Measurements from ENCODE around the gene MAPK10.
A peak's percentile ranks its signal among the peaks of the same experiment; 100 is the strongest.
"Not testable (repeated sequence)": the region's sequence is repeated elsewhere in the genome, so short reads cannot be mapped to it uniquely, and the experiment has no call there.

Gene MAPK10

GRCh38 chr4:86021671-86022070 lies 338.2 kb downstream of the MAPK10 start:
- not testable (repeated sequence) for DNase-seq

DNA sequence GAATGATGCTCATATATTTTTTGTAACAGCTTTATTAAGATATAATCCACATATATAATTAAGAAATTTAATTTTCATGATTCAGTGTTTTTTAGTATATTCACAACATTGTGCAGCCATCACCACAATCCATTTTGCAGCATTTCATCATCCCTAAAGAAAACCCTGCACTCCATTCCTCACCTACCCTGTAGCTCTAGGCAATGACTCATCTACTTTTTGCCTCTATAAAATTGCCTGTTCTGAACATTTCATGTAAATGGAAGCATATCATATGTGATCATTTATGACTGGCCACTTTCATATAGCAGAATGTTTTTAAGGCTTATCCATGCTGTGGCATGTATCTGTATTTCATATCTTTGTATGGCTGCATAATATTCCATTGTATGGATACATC lies 339.9 kb downstream of the MAPK10 start:
- no peak for DNase-seq

DNA sequence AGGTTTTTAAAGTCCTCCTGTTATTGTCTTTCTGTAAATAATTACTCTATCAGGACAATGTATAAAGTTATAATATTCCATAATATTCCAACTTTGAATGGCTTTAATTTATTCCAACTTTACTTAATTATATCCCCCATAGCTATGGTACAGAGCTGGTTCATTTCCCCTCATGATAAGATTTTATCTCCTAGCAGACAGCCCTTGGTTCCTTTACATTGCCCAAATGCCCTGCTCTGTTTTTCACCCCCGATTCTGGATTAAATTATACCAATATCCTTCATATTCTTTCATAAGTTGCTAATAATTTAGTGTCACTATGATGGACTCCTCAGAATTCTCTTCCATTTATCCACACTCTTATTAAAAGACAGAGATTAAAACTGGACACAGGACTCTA lies 340.5 kb downstream of the MAPK10 start:
- no peak for DNase-seq

GRCh38 chr4:86015412-86016350 lies 344.2 kb downstream of the MAPK10 start:
- no peak for DNase-seq

- no peak for DNase-seq
Measured at GRCh38 chr4:86014599-86014998, 345.3 kb downstream of the MAPK10 start.

GRCh38 chr4:86013621-86014020 lies 346.2 kb downstream of the MAPK10 start:
- DNase-seq, result no peak

- DNase-seq, result no peak
Measured at GRCh38 chr4:86011117-86011516, 348.7 kb downstream of the MAPK10 start.

- DNase-seq, result no peak
Measured at GRCh38 chr4:86007042-86007441, 352.8 kb downstream of the MAPK10 start.

DNA sequence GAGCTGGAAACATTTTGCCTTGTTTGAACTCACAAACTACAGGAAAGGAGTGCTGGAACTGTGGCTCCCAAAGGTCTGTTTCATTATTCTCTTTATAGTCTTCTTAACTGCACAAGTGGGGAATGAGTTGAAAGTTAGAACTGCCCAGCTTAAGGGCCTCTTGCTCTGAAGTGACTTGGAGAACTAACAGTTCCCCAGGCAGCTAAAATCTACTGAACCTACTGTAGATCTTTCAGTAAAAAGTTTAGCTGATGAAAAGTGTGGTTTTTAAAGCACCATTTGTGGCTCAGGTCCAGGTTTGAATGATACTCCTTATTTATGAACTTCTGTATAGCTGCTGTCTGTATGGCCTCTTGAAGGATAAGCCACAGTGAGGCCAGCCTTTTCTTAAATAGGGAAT lies 353.8 kb downstream of the MAPK10 start:
- no peak for DNase-seq

GRCh38 chr4:86004030-86004429 lies 355.8 kb downstream of the MAPK10 start:
- DNase-seq, result no peak

DNA sequence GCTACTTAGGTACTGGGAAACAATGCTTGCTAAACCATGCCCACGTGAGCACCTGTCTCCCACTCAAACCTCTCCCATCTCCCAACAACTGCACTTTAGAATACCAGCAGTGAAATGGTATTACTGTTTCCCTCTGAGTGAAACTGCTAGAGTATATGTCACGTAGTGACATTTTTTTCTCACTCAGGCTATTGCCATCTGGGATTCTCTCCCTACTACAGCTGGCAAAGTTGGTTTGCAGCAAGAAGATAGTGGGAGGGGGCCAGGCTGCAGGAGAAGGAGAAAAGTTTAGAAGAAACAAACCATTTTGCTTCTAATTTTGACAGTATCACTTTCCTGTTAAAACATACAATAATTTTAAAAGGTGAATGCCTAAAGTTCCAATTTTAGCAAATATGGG lies 358.3 kb downstream of the MAPK10 start:
- DNase-seq, result no peak

DNA sequence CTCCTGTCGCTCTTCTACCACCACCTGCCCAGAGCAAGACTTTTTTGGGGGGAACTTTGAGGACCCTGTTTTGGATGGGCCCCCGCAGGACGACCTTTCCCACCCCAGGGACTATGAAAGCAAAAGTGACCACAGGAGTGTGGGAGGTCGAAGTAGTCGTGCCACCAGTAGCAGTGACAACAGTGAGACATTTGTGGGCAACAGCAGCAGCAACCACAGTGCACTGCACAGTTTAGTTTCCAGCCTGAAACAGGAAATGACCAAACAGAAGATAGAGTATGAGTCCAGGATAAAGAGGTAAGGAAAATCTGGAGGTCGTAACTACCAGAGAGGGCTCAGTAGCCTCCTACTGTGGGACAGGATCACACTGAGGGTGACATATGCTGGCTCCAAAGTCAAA lies 364.5 kb downstream of the MAPK10 start:
- no peak for DNase-seq

GRCh38 chr4:85994576-85994975 lies 365.3 kb downstream of the MAPK10 start:
- DNase-seq, result no peak

GRCh38 chr4:85993641-85994040 lies 366.2 kb downstream of the MAPK10 start:
- no peak for DNase-seq

DNA sequence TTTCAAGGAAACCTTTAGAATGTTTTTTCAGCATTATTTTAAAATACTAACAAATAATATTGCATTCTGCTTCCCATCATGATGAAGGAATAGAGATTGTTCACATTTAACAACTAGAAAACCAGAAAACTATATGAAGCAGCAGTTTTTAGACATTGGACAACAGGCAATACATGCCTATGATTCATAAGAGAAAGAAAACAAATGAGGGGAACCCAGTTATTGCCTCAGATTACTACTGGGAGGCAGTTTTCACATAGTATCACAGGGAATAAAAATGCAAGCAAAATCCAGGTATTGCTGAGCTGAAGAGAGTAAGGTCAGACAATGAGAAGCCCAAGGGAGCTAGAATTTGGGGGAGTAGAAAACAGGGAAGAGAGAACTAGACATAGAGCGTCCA lies 373.6 kb downstream of the MAPK10 start:
- no peak for DNase-seq

- DNase-seq, result no peak
Measured at GRCh38 chr4:85979276-85979675, 380.6 kb downstream of the MAPK10 start.

- DNase-seq, result no peak
Measured at GRCh38 chr4:85970535-85970934, 389.3 kb downstream of the MAPK10 start.

DNA sequence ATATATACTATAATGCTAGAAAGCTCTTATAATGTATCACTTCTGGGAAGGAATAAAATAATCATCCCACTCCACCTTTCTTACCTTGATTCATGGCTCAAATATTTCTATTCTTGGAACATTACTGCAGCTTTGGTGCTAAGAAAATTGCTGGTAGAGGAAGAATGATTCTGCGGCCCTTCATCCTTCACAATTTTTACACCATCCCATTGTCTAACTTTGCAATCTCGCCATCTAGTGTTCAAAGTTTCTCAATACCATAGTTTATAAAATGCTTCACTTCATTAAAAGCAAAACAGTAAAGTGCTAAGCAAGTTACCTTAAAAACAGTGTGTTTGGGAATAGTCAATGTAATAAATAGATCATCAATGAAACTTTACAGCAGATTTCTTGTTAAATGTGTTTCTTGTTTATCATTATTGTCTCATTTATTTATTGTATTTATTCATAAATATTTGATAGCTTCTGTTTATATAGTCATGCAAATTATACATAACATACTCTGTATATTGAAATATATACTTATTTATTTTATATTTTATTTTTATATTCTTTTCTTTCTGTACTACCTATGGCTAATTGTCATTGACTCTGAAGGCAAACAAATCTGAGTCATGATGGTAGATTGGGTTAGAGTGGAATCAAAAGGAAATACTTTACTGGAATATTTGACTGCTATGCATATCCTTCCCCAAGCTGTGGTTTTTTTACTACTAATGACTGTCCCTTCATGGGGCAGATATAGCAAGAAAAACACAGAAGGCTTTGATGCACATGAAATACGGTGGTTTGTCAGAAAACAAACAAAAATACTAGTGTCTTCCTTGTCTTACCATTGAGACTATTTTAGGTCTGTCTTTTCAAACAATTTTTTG lies 390.7 kb downstream of the MAPK10 start:
- DNase-seq, result peak; percentile 31

GRCh38 chr4:85967872-85968271 lies 392.0 kb downstream of the MAPK10 start:
- no peak for DNase-seq

DNA sequence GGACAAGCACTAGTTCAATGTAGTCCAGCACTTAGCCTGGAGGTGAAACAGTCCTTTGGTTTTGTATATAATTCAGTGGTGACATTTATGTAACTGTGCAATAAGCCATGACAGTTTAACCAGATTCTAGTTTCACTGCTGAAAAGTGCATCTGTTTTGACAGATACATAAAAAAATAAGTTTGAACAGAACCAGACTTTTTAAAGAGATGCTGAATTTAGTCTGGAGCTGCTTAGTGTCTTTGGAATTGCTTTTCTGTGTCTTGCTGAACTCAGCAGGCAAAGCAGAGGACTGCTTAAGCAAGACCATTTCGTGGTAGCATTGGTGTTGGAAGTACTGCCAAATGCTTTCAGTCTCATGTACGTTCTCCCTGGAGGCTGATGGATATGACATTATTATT lies 393.5 kb downstream of the MAPK10 start:
- no peak for DNase-seq

- DNase-seq, result no peak
Measured at GRCh38 chr4:85965529-85965928, 394.3 kb downstream of the MAPK10 start.

GRCh38 chr4:85965017-85965416 lies 394.8 kb downstream of the MAPK10 start:
- DNase-seq, result not testable (repeated sequence)

DNA sequence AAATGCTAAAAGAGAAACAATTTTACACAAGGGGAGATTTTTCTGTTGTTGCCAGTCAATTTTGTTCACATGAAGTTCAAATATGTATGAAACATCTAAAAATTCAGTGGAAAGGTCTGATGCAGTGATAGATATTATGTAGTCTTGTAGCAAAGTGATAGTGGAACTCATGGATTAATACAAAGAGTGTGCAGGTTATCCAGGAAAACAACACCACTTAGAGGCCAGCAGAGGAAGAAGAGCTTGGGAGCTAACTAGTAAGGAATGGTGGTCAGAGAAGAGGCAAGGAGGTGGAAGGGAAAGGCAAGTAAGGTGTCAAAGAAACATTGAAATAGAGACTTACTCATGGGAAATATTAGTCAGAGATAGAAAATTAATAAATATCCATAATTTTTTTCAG lies 395.6 kb downstream of the MAPK10 start:
- DNase-seq, result peak; percentile 2

- no peak for DNase-seq
Measured at GRCh38 chr4:85963231-85963630, 396.6 kb downstream of the MAPK10 start.
